HG03196 (cell line): ENCODE measurements around the gene BEND4.
"Not testable (repeated sequence)": the region's sequence is repeated elsewhere in the genome, so short reads cannot be mapped to it uniquely, and the experiment has no call there.

Experiments used
- ATAC-seq: cut with Tn5 transposase; IDR thresholded peaks from one replicate; pipeline ENCODE4 v1.9.1; 2021; ENCODE audit not compliant: unreplicated experiment

BEND4 gene

GRCh38 chr4:42152507-42153504 lies at the start of gene BEND4:
TSS of gene BEND4 (minus strand) at chr4:42152655. CDS start at chr4:42152143, 512 bp downstream.
- ATAC-seq: peak; percentile 6

GRCh38 chr4:42197341-42197740 lies 44.9 kb upstream of the BEND4 start:
- ATAC-seq: no peak

- ATAC-seq: no peak
These were observed 20.5 kb upstream of the BEND4 start for GRCh38 chr4:42172921-42173320.

GRCh38 chr4:42172128-42172790 lies 19.8 kb upstream of the BEND4 start:
- ATAC-seq: no peak

- ATAC-seq: peak; percentile 99
These were observed 15.3 kb upstream of the BEND4 start for GRCh38 chr4:42167709-42168108.

- not testable (repeated sequence) for ATAC-seq
These were observed 13.7 kb upstream of the BEND4 start for GRCh38 chr4:42166186-42166585.

- ATAC-seq: peak; percentile 47
These were observed 7.0 kb upstream of the BEND4 start for GRCh38 chr4:42159271-42160001.

- peak; percentile 50 for ATAC-seq
These were observed 618 bp downstream of the BEND4 start for GRCh38 chr4:42151568-42152506.

- ATAC-seq: peak; percentile 36
These were observed 1.5 kb downstream of the BEND4 start for GRCh38 chr4:42150653-42151567.

GRCh38 chr4:42149004-42149403 lies 3.5 kb downstream of the BEND4 start:
- peak; percentile 25 for ATAC-seq

GRCh38 chr4:42148425-42148824 lies 4.0 kb downstream of the BEND4 start:
- ATAC-seq: no peak

- ATAC-seq: no peak
These were observed 8.4 kb downstream of the BEND4 start for GRCh38 chr4:42144028-42144427.

GRCh38 chr4:42142591-42142990 lies 9.9 kb downstream of the BEND4 start:
- no peak for ATAC-seq

GRCh38 chr4:42136371-42136770 lies 16.1 kb downstream of the BEND4 start:
- ATAC-seq: no peak

- no peak for ATAC-seq
These were observed 19.4 kb downstream of the BEND4 start for GRCh38 chr4:42133006-42133405.

- ATAC-seq: no peak
These were observed 20.4 kb downstream of the BEND4 start for GRCh38 chr4:42132099-42132498.

- no peak for ATAC-seq
These were observed 29.3 kb downstream of the BEND4 start for GRCh38 chr4:42123071-42123644.

GRCh38 chr4:42122237-42122636 lies 30.2 kb downstream of the BEND4 start:
- no peak for ATAC-seq

- no peak for ATAC-seq
These were observed 32.6 kb downstream of the BEND4 start for GRCh38 chr4:42119886-42120285.
